ENCODE results near the gene GPS1.

GPS1 gene

GRCh38 chr17:82043507-82043906 is 8.2 kb upstream of the GPS1 start:
- no peak for DNase-seq (ENCODE audit: low read depth, low spot score)

GRCh38 chr17:82045936-82046484 is 5.7 kb upstream of the GPS1 start:
- DNase-seq (ENCODE audit: low read depth, low spot score) = no peak

GRCh38 chr17:82046903-82047302 is 4.8 kb upstream of the GPS1 start:
- DNase-seq (ENCODE audit: low read depth, low spot score) = no peak

GRCh38 chr17:82047379-82047778 is 4.3 kb upstream of the GPS1 start:
- DNase-seq (ENCODE audit: low read depth, low spot score) = no peak

GRCh38 chr17:82047914-82048570 is 3.7 kb upstream of the GPS1 start:
- DNase-seq (ENCODE audit: low read depth, low spot score) = no peak

GRCh38 chr17:82048571-82048971 is 3.1 kb upstream of the GPS1 start:
- no peak for DNase-seq (ENCODE audit: low read depth, low spot score)

GRCh38 chr17:82049106-82049505 is 2.6 kb upstream of the GPS1 start:
- DNase-seq (ENCODE audit: low read depth, low spot score) = no peak

GRCh38 chr17:82049521-82049971 is 2.2 kb upstream of the GPS1 start:
- no peak for DNase-seq (ENCODE audit: low read depth, low spot score)

- DNase-seq (ENCODE audit: low read depth, low spot score) = no peak
These were observed 1.4 kb upstream of the GPS1 start for GRCh38 chr17:82050152-82050760.

GRCh38 chr17:82050761-82051641 is 697 bp upstream of the GPS1 start:
- peak; percentile 31 for DNase-seq (ENCODE audit: low read depth, low spot score)

GRCh38 chr17:82052638-82053059 is 951 bp downstream of the GPS1 start:
- no peak for DNase-seq (ENCODE audit: low read depth, low spot score)

- no peak for DNase-seq (ENCODE audit: low read depth, low spot score)
These were observed 1.4 kb downstream of the GPS1 start for GRCh38 chr17:82053130-82053529.

GRCh38 chr17:82053556-82054263 is 2.0 kb downstream of the GPS1 start:
- DNase-seq (ENCODE audit: low read depth, low spot score) = no peak

GRCh38 chr17:82054351-82055022 is 2.8 kb downstream of the GPS1 start:
- no peak for DNase-seq (ENCODE audit: low read depth, low spot score)

GRCh38 chr17:82055023-82055964 is 3.6 kb downstream of the GPS1 start:
- no peak for DNase-seq (ENCODE audit: low read depth, low spot score)

- no peak for DNase-seq (ENCODE audit: low read depth, low spot score)
These were observed 4.4 kb downstream of the GPS1 start for GRCh38 chr17:82055965-82056728.

- no peak for DNase-seq (ENCODE audit: low read depth, low spot score)
These were observed 5.3 kb downstream of the GPS1 start for GRCh38 chr17:82056729-82057621.

- DNase-seq (ENCODE audit: low read depth, low spot score) = no peak
These were observed 6.6 kb downstream of the GPS1 start for GRCh38 chr17:82058230-82058854.
